K562 (cell line): ENCODE results near the gene PHACTR3. TPM values are rescaled to one million over a fixed set of nuclear protein-coding genes. Genes with fewer than 3 reads are reported as not detected.
A peak's percentile ranks its signal among the peaks of the same experiment; 100 is the strongest.

ENCODE experiments used
- ATAC-seq: fragments of 200-7000 bp; cut with Tn5 transposase; 3 replicates; pipeline ENCODE4 v1.9.1; 2020; ENCODE audit warnings: moderate library complexity
- BruUV-seq: library from RNA; stranded (reverse); fragments of 400-500 nt; replicated peaks from 2 replicates; lab custom pipeline; 2021; lab: Mats Ljungman, UMichigan
- CTCF ChIA-PET: fragments of 300-600 bp; formaldehyde crosslinking; extraction: SDS; loops from one replicate; lab custom pipeline; 2021; ENCODE audit warnings: low intra/inter-chr PET ratio; lab: Yijun Ruan, JAX
- POLR2A ChIA-PET: fragments of 300-600, 350-650 bp; sonication (Branson Sonifier 250); formaldehyde crosslinking; extraction: SDS; loops from one replicate; lab custom pipeline; 2021; ENCODE audit warnings: antibody characterized with exemption, inconsistent platforms; lab: Yijun Ruan, JAX
- DNase-seq, 4 experiments: peaks; one replicate each; pipeline versions ENCODE4 v3.0.0 to v3.0.0-alpha.2; 2011 to 2018; ENCODE audit warnings: low spot score in 3 of 4, mixed read lengths in 3 of 4; ENCODE audit errors: extremely low read depth in 1 of 4
- FAIRE-seq: peaks from 2 replicates; lab custom pipeline; 2011; peaks lifted over from hg19 to GRCh38; lab: Jason Lieb, UNC
- H2AFZ ChIP-seq: 2 replicates; pipeline ENCODE4 v1.6.0; 2011; ENCODE audit warnings: low read depth, low read length, control low read depth, inconsistent platforms
- H3K27ac ChIP-seq: fragments of 200-600 bp; 3 replicates; pipeline ENCODE4 v1.8.0; 2011; ENCODE audit warnings: low read depth, mild to moderate bottlenecking, control low read depth, inconsistent platforms, low read length, moderate library complexity, mixed read lengths; ENCODE audit errors: extremely low read depth
- H3K27me3 ChIP-seq, 2 experiments: fragments of 300-600 bp in 1 of 2; 2 replicates in 1 of 2; 3 replicates in 1 of 2; pipeline versions ENCODE4 v1.6.0 to v1.8.0; 2011; ENCODE audit warnings: inconsistent platforms in 2 of 2, low read length in 2 of 2, mild to moderate bottlenecking in 1 of 2, mixed read lengths in 1 of 2, moderate library complexity in 1 of 2; ENCODE audit not compliant: control insufficient read depth in 2 of 2, insufficient read depth in 2 of 2
- H3K36me3 ChIP-seq: fragments of 300-600 bp; 3 replicates; pipeline ENCODE4 v1.8.0; 2011; ENCODE audit warnings: mild to moderate bottlenecking, low read length, inconsistent platforms; ENCODE audit not compliant: control insufficient read depth, insufficient read depth
- H3K4me1 ChIP-seq, 2 experiments: fragments of 200-600 bp in 1 of 2; replicated peaks in 1 of 2; 2 replicates in 1 of 2; 3 replicates in 1 of 2; pipeline versions ENCODE4 v1.5.1 to v1.8.0; 2011; ENCODE audit warnings: inconsistent platforms in 2 of 2, low read length in 2 of 2, mild to moderate bottlenecking in 1 of 2, mixed read lengths in 1 of 2, moderate library complexity in 1 of 2; ENCODE audit not compliant: control insufficient read depth in 2 of 2, insufficient read depth in 2 of 2
- H3K4me2 ChIP-seq: 2 replicates; pipeline ENCODE4 v1.6.1; 2011; ENCODE audit warnings: low read length, control low read depth, inconsistent platforms, mixed read lengths; ENCODE audit not compliant: insufficient read depth
- H3K4me3 ChIP-seq: fragments of 200-600 bp; sonication (generic), shearing (Covaris generic); 2 replicates; pipeline ENCODE4 v1.5.1; 2016; ENCODE audit warnings: control low read depth, inconsistent platforms
- H3K79me2 ChIP-seq: fragments of 200-600 bp; 3 replicates; pipeline ENCODE4 v1.8.0; 2011; ENCODE audit warnings: low read length, inconsistent platforms; ENCODE audit not compliant: control insufficient read depth, insufficient read depth
- H3K9ac ChIP-seq, 2 experiments: 2 replicates each; pipeline versions ENCODE4 v1.6.0 to v1.6.1; 2011; ENCODE audit warnings: low read depth in 2 of 2, low read length in 2 of 2, control low read depth in 1 of 2, inconsistent platforms in 1 of 2, mild to moderate bottlenecking in 1 of 2, mixed read lengths in 1 of 2; ENCODE audit not compliant: insufficient read depth in 1 of 2
- H3K9me1 ChIP-seq: one replicate; pipeline ENCODE4 v1.6.0; 2011; ENCODE audit warnings: inconsistent platforms, mild to moderate bottlenecking, low read length, moderate library complexity; ENCODE audit not compliant: control insufficient read depth, insufficient read depth
- H3K9me3 ChIP-seq: replicated peaks from 2 replicates; pipeline ENCODE4 v1.5.1; 2011; ENCODE audit warnings: low read depth, low read length, inconsistent platforms; ENCODE audit not compliant: control insufficient read depth, insufficient read depth
- H4K20me1 ChIP-seq: replicated peaks from 2 replicates; pipeline ENCODE4 v1.6.1; 2011; ENCODE audit warnings: low read length, inconsistent platforms, mixed read lengths; ENCODE audit not compliant: control insufficient read depth, insufficient read depth
- CEBPG ChIP-seq, 3 experiments: fragments of 200-800 bp in 1 of 3; sonication (Bioruptor generic) in 1 of 3; sonication (generic) in 1 of 3; formaldehyde crosslinking in 1 of 3; IDR thresholded peaks in 2 of 3; conservative IDR thresholded peaks in 1 of 3; 2 replicates each; pipeline versions ENCODE4 v1.6.1 to v1.8.0; 2016 to 2022; ENCODE audit warnings: missing compliant biosample characterization in 2 of 3, missing genetic modification characterization in 2 of 3, mild to moderate bottlenecking in 1 of 3, missing genetic modification reagents in 1 of 3
- CREB1 ChIP-seq, 2 experiments: sonication (generic) in 1 of 2; formaldehyde crosslinking in 1 of 2; IDR thresholded peaks; 2 replicates each; pipeline versions ENCODE4 v1.6.1 to v1.8.0; 2012 to 2022; ENCODE audit warnings: inconsistent platforms in 1 of 2, mild to moderate bottlenecking in 1 of 2, missing genetic modification reagents in 1 of 2, moderate library complexity in 1 of 2
- SPI1 ChIP-seq: IDR thresholded peaks from 2 replicates; pipeline ENCODE4 v1.6.1; 2011; ENCODE audit warnings: low read depth, low read length, control low read depth, borderline replicate concordance
- WGBS: fragments of 100-300 bp; shearing (Covaris generic); methylation state at CpG from one replicate; pipeline ENCODE4 v1.1.6; 2016; ENCODE audit warnings: low coverage, mixed read lengths; ENCODE audit not compliant: insufficient coverage; ENCODE audit errors: missing lambda C conversion rate; 5-methylcytosine and 5-hydroxymethylcytosine counted together
- in situ Hi-C: fragments of 300-500 bp; cut with MboI; formaldehyde crosslinking; loops from 4 replicates; pipeline ENCODE4 v1.15.0; 2018; ENCODE audit warnings: inconsistent platforms, mixed read lengths
- intact Hi-C: fragments of 100-400 bp; cut with micrococcal nuclease; formaldehyde crosslinking; loops from 2 replicates; pipeline ENCODE4 v1.14.2; 2022
- polyA plus RNA-seq, 8 experiments: library from polyadenylated mRNA; depleted of rRNA in 4 of 8; stranded (reverse) in 5 of 8; unstranded in 3 of 8; fragments of >200 nt; fragmentation: Nextera tagmentation in 2 of 8; fragmentation: Illumina TruSeq in 1 of 8; extraction: Ambion mirVana in 2 of 8; extraction: Trizol in 1 of 8; gene quantifications; 2 replicates each; pipeline versions ENCODE4 v1.2.1 to v1.2.3, GENCODE V29; 2011 to 2014; ENCODE audit warnings: inconsistent platforms in 1 of 8, missing spikeins in 1 of 8
- total RNA-seq, 7 experiments: library from RNA; depleted of rRNA in 6 of 7; stranded (reverse); fragments of >200 nt in 6 of 7; fragmentation: Illumina TruSeq in 2 of 7; extraction: Trizol in 2 of 7; gene quantifications; 2 replicates each; pipeline versions ENCODE4 v1.2.1 to v1.2.3, GENCODE V29; 2011 to 2021; ENCODE audit warnings: low replicate concordance in 1 of 7

The PHACTR3 gene
- total and polyA plus RNA-seq, 9 of the 15 experiments (the other 6 are each of a cell fraction or from before 2014, with no cell fraction given), result not detected

GRCh38 chr20:59723108-59723500 is 118.8 kb downstream of the PHACTR3 start:
- H3K27ac ChIP-seq, result no peak overlapping the region
- no peaks in the 10 kb centered on the region for H3K9me1 ChIP-seq
- ChIA-PET CTCF (no interaction called here), POLR2A (interaction anchor here (1.1 kb wide), 1 partner anchor 9 kb away, joined by 4 read pairs; no protein-coding TSS in a partner anchor)
- WGBS, result 0% methylated on average over 5 of the region's 5 CpGs
- intact Hi-C loops (no loop called here), in situ Hi-C loops (no loop called here)
- no peaks in the 10 kb centered on the region for H3K4me1 ChIP-seq
- no TSS peak for BruUV-seq
- H4K20me1 ChIP-seq, result no peaks in the 10 kb centered on the region; the same call in 1 of the 2 replicates
- peak; percentile 57; the same call in 1 of the 2 replicates for TF ChIP-seq SPI1
- no peak for TF ChIP-seq CREB1 (IDR thresholded peaks at IDR 0.05)
- no peak for TF ChIP-seq CREB1 (CRISPR knock-in tag; IDR thresholded peaks at IDR 0.05)
- TF ChIP-seq CEBPG (CRISPR knock-in tag; IDR thresholded peaks at IDR 0.05), result no peak
- peak in 1 of 2 experiments; percentile 21; a peak in 1 of 4 replicates for TF ChIP-seq CEBPG (tag; conservative IDR thresholded peaks at IDR 0.05 in 1 of 2, IDR thresholded peaks at IDR 0.05 in 1 of 2)
- DNase-seq (no peak), ATAC-seq (no peak), FAIRE-seq (no peak)
- H3K36me3 ChIP-seq, result no peaks in the 10 kb centered on the region
- H3K9me3 ChIP-seq, result no peaks in the 10 kb centered on the region
- no peaks in the 10 kb centered on the region for H3K79me2 ChIP-seq
- no peak overlapping the region for H3K4me2 ChIP-seq
- H3K9ac ChIP-seq, result no peak overlapping the region
- H3K27me3 ChIP-seq, result peaks cover 0 to 34% of the 10 kb centered on the region in 2 experiments; a peak in 3 of 5 replicates
- no peak overlapping the region for H2AFZ ChIP-seq
- H3K4me3 ChIP-seq, result no peak overlapping the region
